ENCODE measurements around the gene TRPV3. TPM values are rescaled to one million over a fixed set of nuclear protein-coding genes. Genes with fewer than 3 reads are reported as not detected.

TRPV3 gene
- total RNA-seq, 1 donor from 2014 or later, result 1.6 TPM

- no peak for DNase-seq (ENCODE audit: low spot score, unreplicated experiment)
- Mint-ChIP-seq H3K27me3 (peaks cover 9% of the 10 kb centered on the region), H3K27ac (no peak overlapping the region), H3K4me3 (ENCODE audit: low read depth) (no peak overlapping the region), H3K36me3 (ENCODE audit: insufficient read depth) (no peaks in the 10 kb centered on the region), H3K9me3 (ENCODE audit: low read depth) (no peaks in the 10 kb centered on the region), H3K4me1 (ENCODE audit: low read depth) (no peaks in the 10 kb centered on the region)
- no peak for TF ChIP-seq CTCF (IDR thresholded peaks at IDR 0.05; ENCODE audit: unreplicated experiment)
Observed at GRCh38 chr17:3556239-3556915, 1.2 kb downstream of the TRPV3 start.

- no peak for DNase-seq (ENCODE audit: low spot score, unreplicated experiment)
Observed at GRCh38 chr17:3555189-3555796, 2.3 kb downstream of the TRPV3 start.

GRCh38 chr17:3554440-3554839, 3.2 kb downstream of the TRPV3 start:
- Mint-ChIP-seq H3K36me3 (ENCODE audit: insufficient read depth) (no peaks in the 10 kb centered on the region), H3K27ac (no peak overlapping the region), H3K27me3 (peaks cover 12% of the 10 kb centered on the region), H3K9me3 (ENCODE audit: low read depth) (peaks cover 5% of the 10 kb centered on the region), H3K4me3 (ENCODE audit: low read depth) (no peak overlapping the region), H3K4me1 (ENCODE audit: low read depth) (no peaks in the 10 kb centered on the region)
- no peak for TF ChIP-seq CTCF (IDR thresholded peaks at IDR 0.05; ENCODE audit: unreplicated experiment)
- no peak for DNase-seq (ENCODE audit: low spot score, unreplicated experiment)

More at GRCh38 chr17:3555189-3555796, 2.3 kb downstream of the TRPV3 start:
- H3K27me3 Mint-ChIP-seq, result peaks cover 12% of the 10 kb centered on the region
- H3K27ac Mint-ChIP-seq, result no peak overlapping the region
- no peak for TF ChIP-seq CTCF (IDR thresholded peaks at IDR 0.05; ENCODE audit: unreplicated experiment)
- no peaks in the 10 kb centered on the region for H3K36me3 Mint-ChIP-seq (ENCODE audit: insufficient read depth)
- H3K4me3 Mint-ChIP-seq (ENCODE audit: low read depth), result no peak overlapping the region
- no peaks in the 10 kb centered on the region for H3K4me1 Mint-ChIP-seq (ENCODE audit: low read depth)
- no peaks in the 10 kb centered on the region for H3K9me3 Mint-ChIP-seq (ENCODE audit: low read depth)

GRCh38 chr17:3553419-3554401, 3.9 kb downstream of the TRPV3 start:
- Mint-ChIP-seq H3K9me3 (ENCODE audit: low read depth) (peaks cover 7% of the 10 kb centered on the region), H3K4me3 (ENCODE audit: low read depth) (no peak overlapping the region), H3K27me3 (peaks cover 12% of the 10 kb centered on the region), H3K36me3 (ENCODE audit: insufficient read depth) (no peaks in the 10 kb centered on the region), H3K27ac (no peak overlapping the region), H3K4me1 (ENCODE audit: low read depth) (no peaks in the 10 kb centered on the region)
- no peak for TF ChIP-seq CTCF (IDR thresholded peaks at IDR 0.05; ENCODE audit: unreplicated experiment)
- no peak for DNase-seq (ENCODE audit: low spot score, unreplicated experiment)

- H3K9me3 Mint-ChIP-seq (ENCODE audit: low read depth), result peaks cover 7% of the 10 kb centered on the region
- no peak for TF ChIP-seq CTCF (IDR thresholded peaks at IDR 0.05; ENCODE audit: unreplicated experiment)
- no peak overlapping the region for H3K4me3 Mint-ChIP-seq (ENCODE audit: low read depth)
- H3K27me3 Mint-ChIP-seq, result peaks cover 10% of the 10 kb centered on the region
- no peaks in the 10 kb centered on the region for H3K4me1 Mint-ChIP-seq (ENCODE audit: low read depth)
- H3K27ac Mint-ChIP-seq, result no peak overlapping the region
- no peaks in the 10 kb centered on the region for H3K36me3 Mint-ChIP-seq (ENCODE audit: insufficient read depth)
- no peak for DNase-seq (ENCODE audit: low spot score, unreplicated experiment)
Observed at GRCh38 chr17:3552916-3553315, 4.7 kb downstream of the TRPV3 start.

Data from progenitor cell of endocrine pancreas (in vitro differentiated cells).